Sciatic nerve (tissue), 2 donors: Measurements from ENCODE around the gene TUBB2B. TPM values are rescaled to one million over a fixed set of nuclear protein-coding genes. Genes with fewer than 3 reads are reported as not detected.

Experiments used
- ATAC-seq: fragments of 200-7000 bp; cut with Tn5 transposase; one replicate; pipeline ENCODE4 v1.9.1; 2020; ENCODE audit warnings: mild to moderate bottlenecking, moderate library complexity
- DNase-seq: peaks from one replicate; pipeline ENCODE4 v3.0.0-alpha.2; 2020; ENCODE audit warnings: low spot score
- intact Hi-C: fragments of 100-400 bp; cut with DNase I; formaldehyde crosslinking; loops from one replicate; pipeline ENCODE4 v1.14.2; 2022
- total RNA-seq: library from RNA; stranded (reverse); fragmentation: NEBNext Ultra II Directional; extraction: Animal tissue kit (Norgen Biotek cat#: 25700); gene quantifications from one replicate; pipeline ENCODE4 v1.2.1, GENCODE V29; 2021
- donor health status: DM: no; HTN: no; CAD: no.
- donor health status: DM: no; HTN: no; CAD: no.

The TUBB2B gene
- total RNA-seq, result 39.4 TPM

DNA sequence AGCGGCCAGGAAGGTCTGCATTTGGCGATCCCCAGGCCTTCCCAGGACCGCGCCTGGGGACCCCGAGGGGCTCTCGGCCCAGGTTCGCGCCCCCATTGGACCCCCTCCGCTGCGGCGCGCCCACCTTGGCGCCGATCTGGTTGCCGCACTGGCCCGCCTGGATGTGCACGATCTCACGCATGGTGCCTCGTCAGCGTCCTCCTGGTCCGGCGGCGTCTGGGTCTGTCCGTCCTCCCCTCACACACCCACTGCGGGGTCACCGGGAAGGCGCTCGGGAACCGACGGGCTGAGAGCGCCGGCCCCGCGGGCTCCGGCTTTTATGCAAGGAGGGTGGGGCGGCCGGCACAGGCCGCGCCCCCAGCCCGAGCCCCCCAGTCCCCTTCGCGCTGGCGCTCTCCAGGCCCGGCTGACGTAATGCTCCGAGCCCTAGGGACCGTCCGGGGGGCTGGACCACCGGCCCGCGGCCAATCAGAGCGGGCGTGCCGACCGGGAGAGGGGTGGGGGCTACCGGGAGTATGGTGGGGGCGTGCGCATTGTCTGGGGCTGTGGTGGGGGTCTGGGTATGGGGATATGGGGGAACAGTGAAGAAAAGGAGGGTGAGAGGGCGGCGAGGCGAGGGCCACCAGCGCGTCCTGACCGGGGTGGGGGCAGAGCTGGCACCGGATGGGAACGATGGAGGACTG lies at the start of gene TUBB2B:
TSS of gene TUBB2B (minus strand) at position 291 of the 683 bp plus-strand sequence. CDS start at position 181, 110 bp downstream.
- intact Hi-C loops, result no loop called here

GRCh38 chr6:3277251-3277650 lies 49.8 kb upstream of the TUBB2B start:
- intact Hi-C loops, result loop anchor here (2.0 kb wide), 1 partner anchor 456 kb away; no protein-coding TSS in a partner anchor
- peak; percentile 60 for DNase-seq
- no peak for ATAC-seq

More for the DNA sequence above, at the start of gene TUBB2B:
- ATAC-seq, result peak; percentile 60
- DNase-seq, result peak; percentile 76

DNA sequence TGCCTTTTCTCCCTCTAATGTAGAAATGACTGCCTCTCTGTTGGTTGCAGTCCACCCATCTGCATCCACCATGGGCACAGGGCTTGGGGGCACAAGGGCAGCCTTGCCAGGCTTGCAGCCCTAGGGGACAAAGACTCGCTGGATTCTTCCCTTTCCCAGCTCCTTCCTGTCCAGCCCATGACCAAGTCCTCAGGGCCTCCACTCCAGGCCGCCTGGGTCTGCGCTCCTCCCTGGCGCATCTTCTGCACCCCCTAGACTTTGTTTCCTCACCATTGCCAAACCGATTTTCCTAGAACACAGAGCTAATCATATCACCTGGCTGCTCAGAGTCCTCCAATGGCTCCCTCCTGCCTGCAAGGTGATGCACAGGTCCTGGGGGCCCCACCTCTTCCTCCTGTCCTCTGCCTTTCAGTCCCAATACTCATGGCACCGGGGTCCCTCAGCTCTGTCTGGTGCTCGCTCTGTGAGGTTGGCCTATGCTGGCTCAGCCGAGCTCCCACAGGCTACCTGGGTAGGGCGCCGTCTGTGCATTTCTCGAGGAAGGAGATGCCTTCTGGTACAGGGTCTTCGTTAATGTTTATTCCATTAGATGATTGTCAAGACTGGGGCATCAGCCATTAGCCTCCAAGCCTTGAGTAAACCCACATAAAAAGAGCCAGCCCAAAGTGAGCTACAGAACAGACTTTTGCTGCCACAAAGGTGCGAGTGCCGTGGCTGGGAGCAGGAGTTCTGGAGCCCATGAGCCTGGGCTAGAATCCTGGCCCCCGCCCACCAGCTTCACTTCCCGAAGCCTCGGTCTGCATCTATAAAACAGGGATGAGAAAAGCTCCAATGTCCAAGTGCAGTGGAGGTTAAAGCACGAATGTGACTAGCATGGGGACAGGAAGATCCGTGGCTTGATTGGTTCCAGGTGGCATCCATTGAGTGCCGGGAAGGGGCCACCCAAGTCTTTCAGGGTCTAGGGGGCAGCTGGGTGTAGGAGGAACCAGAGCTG lies 49.0 kb upstream of the TUBB2B start:
- intact Hi-C loops, result loop anchor here (2.0 kb wide), 1 partner anchor 456 kb away; no protein-coding TSS in a partner anchor
- DNase-seq, result no peak
- ATAC-seq, result no peak

DNA sequence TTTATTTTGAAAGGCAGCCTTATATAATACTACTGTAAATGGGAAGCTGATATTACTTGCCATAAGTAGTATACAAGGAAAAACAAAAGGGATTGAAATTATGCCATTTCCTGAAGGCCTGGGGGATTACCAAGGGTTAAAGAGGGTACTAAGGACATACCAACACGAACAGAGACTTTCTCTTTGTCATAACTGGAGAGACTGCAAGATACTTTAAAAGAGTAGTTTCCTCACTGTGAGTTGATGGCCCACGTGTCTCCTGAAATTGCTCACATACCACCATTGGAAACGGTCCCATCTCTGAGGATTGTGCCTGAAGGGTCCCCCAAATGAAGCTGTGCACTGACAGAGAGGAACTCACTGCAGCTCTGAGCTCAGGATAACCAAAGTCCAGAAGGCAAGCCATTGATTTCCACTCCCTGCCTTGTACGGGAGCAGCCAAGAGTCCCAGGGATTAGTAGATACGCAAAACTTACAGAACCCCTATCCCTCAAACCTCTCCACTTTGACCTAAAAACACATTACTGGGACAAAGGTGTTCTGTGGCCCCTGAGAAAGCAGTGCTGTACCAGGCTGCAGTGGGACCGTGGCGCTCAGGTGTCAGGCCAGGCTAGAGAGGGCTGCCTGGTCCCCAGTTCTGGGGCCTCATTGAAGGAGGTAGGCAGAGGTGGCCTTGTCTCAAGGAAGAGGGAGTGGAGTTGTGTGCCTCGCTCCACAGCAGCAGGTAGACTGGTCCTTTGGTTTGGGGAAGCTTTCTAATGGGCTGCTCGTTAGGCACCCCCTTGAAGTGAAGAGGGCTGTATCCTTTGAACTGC lies 46.5 kb upstream of the TUBB2B start:
- no peak for DNase-seq
- intact Hi-C loops, result no loop called here
- ATAC-seq, result no peak

GRCh38 chr6:3272911-3273547 lies 45.6 kb upstream of the TUBB2B start:
- intact Hi-C loops, result no loop called here

GRCh38 chr6:3271756-3272155 lies 44.3 kb upstream of the TUBB2B start:
- ATAC-seq (no peak), DNase-seq (no peak)
- intact Hi-C loops, result no loop called here

More at GRCh38 chr6:3272911-3273547, 45.6 kb upstream of the TUBB2B start:
- DNase-seq, result peak; percentile 60
- no peak for ATAC-seq

GRCh38 chr6:3270258-3270657 lies 42.8 kb upstream of the TUBB2B start:
- intact Hi-C loops, result no loop called here
- DNase-seq, result no peak
- ATAC-seq, result no peak

DNA sequence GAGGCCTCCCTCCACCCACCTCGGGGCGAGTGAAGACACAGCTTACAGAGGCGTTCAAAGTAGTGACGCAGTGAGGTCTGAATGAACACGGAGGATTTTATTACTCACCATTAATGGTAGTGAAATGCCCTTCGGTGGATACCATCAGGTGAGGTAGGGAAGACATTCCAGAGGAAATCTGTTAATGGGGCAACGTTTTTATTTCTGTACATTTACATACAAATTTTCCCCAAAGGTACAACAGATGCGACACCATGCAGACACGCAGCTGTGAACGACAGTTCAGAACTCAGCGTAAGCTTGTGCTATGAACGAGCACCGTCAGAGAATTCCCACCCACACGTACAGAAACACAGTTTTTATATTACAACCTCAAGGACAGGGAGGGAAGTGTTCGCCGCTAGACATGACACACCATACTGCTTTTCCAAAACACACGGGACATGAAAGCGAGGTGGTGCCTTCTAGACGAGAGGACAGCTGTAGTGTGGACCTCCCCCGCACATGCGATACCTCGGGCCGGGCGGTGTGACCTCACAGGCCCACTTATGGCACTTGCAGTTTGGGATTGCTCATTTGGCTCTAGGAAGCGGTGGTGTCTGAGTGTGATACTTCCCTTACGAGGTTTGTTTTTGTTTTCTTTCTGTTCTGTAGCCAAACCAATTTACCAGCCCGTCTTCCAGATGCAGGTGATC lies 42.0 kb upstream of the TUBB2B start:
- DNase-seq (no peak), ATAC-seq (no peak)
- intact Hi-C loops, result no loop called here

DNA sequence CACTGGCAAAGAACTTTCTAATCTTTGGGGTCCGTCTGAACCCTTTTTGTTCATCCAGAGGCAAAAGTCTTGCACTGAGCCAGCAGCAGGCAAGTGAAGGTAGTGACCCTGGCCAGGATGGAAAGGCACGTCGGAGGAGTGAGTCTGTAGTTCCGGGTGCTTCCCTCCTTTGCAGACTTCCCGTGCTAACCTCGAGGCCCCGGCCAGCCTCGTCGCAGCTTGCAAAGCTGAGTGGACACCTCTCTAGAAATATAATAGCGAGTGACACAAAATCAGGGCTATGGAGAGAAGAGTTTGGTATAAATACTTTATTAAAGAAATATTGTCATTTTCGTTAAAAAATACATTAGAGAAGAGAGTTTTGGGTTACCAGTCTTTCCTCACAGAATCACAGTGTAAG lies 41.2 kb upstream of the TUBB2B start:
- no peak for ATAC-seq
- no peak for DNase-seq
- intact Hi-C loops, result no loop called here

- DNase-seq, result no peak
- intact Hi-C loops, result no loop called here
- no peak for ATAC-seq
These were observed 39.7 kb upstream of the TUBB2B start for GRCh38 chr6:3267162-3267561.

- no peak for ATAC-seq
- intact Hi-C loops, result no loop called here
- no peak for DNase-seq
These were observed 38.7 kb upstream of the TUBB2B start for GRCh38 chr6:3266170-3266569.

- ATAC-seq (no peak), DNase-seq (no peak)
- intact Hi-C loops, result no loop called here
These were observed 38.2 kb upstream of the TUBB2B start for GRCh38 chr6:3265671-3266070.

DNA sequence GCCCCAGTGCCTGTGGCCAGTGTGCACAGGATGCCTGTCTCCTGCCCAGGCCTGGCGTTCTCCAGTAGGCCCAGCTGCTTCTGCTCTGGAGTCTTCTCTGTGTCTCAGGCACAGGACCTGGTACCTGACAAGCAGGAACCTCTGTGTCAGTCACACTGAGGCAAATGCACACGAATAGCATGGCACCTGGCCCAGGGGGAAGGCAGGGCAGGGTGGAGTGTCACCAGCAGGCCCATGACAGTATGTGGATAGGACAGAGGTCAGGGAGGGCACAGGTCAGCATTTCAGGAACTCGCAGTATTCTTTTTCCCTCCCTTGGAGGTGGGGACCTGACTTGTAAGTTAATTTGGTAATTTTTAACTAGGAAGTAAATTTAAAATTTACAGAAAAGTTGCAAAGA lies 36.9 kb upstream of the TUBB2B start:
- DNase-seq (no peak), ATAC-seq (no peak)
- intact Hi-C loops, result no loop called here

DNA sequence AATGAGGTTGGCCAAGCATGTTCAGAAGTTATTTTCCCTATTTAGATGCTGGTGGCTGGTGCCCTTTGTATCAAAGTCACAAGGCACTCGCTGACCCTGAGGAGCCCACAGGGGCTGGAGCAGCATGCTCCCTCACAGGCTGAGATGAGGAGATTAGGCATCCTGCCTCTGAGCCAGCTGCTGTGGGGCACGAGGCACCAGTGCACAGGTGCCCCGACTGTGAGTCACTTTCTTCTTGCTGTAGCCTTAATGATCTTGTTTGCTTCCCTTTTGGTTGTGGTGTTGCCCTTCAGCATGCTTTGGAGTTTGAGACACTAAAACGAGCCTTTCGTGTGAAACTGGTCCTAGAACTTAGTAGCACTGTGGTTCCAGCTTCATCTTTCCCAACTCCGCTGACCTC lies 35.6 kb upstream of the TUBB2B start:
- intact Hi-C loops, result no loop called here
- ATAC-seq, result no peak
- DNase-seq, result no peak

GRCh38 chr6:3261921-3262320 lies 34.5 kb upstream of the TUBB2B start:
- intact Hi-C loops, result no loop called here
- no peak for DNase-seq
- no peak for ATAC-seq

DNA sequence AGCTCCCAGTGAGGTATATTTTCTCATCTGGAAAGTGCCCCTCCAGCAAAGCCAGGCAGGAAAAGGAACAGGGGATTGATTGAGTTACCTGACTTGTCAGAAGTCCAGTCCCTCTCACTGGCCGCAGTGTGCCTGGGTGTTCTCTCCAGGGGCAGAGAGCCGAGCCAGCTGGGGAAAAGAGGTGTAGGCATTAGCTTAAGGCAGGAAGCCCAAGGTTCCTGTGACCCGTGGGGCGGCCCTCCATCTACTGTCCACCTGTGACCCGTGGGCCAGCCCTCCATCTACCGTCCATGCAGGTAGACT lies 34.0 kb upstream of the TUBB2B start:
- intact Hi-C loops, result no loop called here
- ATAC-seq (no peak), DNase-seq (no peak)

DNA sequence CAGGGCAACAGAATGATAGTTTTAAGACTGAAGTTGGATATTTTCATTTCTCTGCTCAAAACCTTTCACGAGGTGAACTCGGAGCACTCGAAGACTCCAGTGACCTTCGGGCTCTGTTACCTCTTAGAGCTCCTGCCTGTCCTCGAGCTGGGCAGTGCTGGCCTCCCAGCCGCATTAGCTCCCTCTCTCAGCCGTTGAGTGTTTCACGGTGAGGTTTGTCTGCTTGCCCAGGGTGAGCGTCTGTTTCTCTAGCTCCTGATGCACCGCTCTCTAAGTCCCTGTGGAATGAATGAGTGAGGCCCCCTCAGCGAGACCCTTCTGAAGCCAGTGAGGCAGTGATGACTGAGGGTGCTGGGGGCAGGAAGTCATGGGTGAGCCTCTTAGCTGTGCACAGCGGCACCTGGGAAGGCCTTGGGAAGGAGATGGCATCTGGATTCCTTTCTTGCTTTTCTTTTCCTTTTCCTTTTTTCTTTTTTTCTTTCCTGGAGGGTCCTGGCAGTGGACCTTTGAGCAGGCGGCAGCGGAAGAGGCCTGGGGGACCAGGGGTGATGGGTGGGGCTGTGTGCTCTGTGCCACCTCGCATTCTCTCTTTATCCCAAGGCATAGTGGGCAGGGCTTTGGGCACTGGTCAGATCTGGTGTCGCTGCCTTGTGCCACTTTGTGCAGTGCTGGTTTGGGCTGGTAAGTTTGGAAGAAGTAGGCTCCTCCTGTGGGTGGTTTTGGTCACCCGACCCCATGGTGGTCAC lies 33.5 kb upstream of the TUBB2B start:
- intact Hi-C loops, result no loop called here
- DNase-seq (no peak), ATAC-seq (no peak)

DNA sequence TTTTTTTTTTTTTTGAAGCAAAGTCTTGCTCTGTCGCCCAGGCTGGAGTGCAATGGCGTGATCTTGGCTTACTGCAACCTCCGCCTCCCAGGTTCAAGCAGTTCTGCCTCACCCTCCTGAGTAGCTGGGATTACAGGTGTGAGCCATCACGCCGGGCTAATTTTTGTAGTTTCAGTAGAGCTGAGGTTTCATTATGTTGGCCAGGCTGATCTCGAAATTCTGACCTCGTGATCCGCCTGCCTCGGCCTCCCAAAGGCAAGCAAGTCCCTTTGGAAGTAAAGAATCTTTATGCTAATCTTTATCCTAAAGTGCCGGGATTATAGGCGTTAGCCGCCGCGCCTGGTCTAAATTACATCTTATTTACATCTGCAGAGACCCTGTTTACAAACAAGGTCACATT lies 32.8 kb upstream of the TUBB2B start:
- no peak for DNase-seq
- ATAC-seq, result no peak
- intact Hi-C loops, result no loop called here
